ENCODE measurements around the gene HMX1. TPM values are rescaled to one million over a fixed set of nuclear protein-coding genes. Genes with fewer than 3 reads are reported as not detected.

The HMX1 gene
- polyA plus RNA-seq, 3 donors = not detected

DNA sequence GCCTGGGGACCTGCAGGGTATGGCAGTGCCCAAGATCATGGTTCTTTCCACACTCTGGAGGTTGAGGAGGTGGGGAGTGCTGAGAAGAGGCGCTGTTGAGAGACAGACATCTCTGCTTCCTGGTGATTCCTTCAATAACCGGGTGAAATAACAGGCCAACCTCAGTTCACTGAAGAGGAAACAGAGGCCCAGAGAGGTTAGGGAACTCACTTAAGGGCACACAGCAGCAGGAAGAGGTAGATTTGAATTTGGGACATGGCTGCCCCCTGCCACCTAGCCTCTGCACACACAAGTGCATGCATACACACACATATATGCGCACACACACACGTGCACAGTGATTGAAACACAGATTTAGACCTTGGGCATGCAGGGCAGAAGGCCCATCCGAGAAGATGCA is 24.9 kb upstream of the HMX1 start:
- 49 to 53% (median 53%) methylated on average over 5 of the region's 5 CpGs for WGBS, 3 donors
- no peak overlapping the region for H3K27ac ChIP-seq (ENCODE audit: low read depth, low read length)

DNA sequence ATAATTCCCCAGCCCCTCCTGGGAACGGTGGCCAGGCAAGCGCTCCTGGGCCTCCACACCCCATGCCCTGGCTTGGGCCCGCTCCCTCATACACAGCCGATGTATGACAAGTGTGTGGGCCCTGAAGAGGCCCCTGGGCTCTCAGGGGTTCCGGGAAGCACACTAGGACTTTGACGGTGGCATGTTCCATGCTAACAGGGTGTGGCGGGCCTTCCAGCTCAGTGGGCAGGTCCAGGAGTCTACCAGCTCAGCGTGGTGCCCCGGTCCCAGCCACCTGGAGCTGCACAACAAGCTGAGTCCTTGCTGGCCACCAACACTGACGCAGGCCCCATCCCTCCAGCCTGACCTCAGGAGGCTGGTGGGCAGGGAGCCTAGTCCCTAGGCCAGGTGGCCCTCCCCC is 24.4 kb upstream of the HMX1 start:
- WGBS, 3 donors = 69 to 76% (median 72%) methylated on average over 10 of the region's 10 CpGs
- no peak overlapping the region for H3K27ac ChIP-seq (ENCODE audit: low read depth, low read length)

GRCh38 chr4:8895295-8895694 is 23.7 kb upstream of the HMX1 start:
- H3K27ac ChIP-seq (ENCODE audit: low read depth, low read length) = no peak overlapping the region
- 71 to 73% (median 72%) methylated on average over 7 of the region's 7 CpGs for WGBS, 3 donors

GRCh38 chr4:8894424-8894816 is 22.8 kb upstream of the HMX1 start:
- H3K27ac ChIP-seq (ENCODE audit: low read depth, low read length) = no peak overlapping the region
- 8 to 11% (median 9%) methylated on average over 13 to 14 of the region's 14 CpGs for WGBS, 3 donors

DNA sequence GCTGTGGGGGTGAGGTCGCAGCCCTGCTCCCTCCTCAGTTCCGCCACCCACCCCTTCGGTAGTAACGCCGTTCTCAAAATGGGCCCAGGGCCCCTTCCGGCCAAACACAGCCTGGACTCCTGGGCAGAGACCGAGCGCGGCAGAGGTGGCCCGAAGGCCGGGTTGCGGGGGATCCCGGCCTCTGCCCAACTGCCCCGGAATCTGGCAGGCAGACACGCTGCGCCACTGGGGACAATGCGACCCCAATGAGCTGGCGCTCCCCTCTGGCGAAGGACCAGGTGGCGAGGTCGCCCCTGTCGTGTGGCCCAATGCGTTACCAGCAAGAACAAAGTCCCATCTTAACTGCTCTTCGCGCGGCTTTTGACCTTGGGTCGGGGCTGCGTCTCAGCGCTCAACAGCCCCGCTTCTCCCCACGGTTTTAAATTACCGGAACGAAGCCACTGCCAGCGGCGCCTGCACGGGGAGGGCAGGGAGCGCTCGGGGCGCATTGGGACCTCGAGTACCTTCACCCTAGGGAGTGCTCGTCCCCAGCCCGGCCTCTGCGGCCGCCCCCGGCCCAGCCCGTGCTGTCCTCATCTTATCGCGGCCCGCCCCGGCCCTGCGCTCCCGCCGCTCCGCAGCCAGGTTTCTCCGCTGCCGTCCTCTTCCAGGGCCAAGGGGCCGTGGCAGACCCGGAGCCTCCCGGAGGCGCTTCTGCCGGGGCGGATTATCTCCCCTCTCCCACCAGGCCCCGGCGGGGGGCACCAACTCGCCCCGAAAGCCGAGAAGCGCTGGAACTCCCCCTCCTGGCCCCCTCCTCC is 22.2 kb upstream of the HMX1 start:
- H3K27ac ChIP-seq (ENCODE audit: low read depth, low read length) = no peak overlapping the region
- 1 to 2% (median 1%) methylated on average over 67 to 68 of the region's 68 CpGs for WGBS, 3 donors

- 0 to 3% (median 1%) methylated on average over 32 to 41 of the region's 41 CpGs for WGBS, 3 donors
- H3K27ac ChIP-seq (ENCODE audit: low read depth, low read length) = no peak overlapping the region
These were observed 21.6 kb upstream of the HMX1 start for GRCh38 chr4:8893227-8893623.

- 1 to 3% (median 2%) methylated on average over 65 to 73 of the region's 73 CpGs for WGBS, 3 donors
- no peak overlapping the region for H3K27ac ChIP-seq (ENCODE audit: low read depth, low read length)
These were observed 21.1 kb upstream of the HMX1 start for GRCh38 chr4:8892556-8893226.

DNA sequence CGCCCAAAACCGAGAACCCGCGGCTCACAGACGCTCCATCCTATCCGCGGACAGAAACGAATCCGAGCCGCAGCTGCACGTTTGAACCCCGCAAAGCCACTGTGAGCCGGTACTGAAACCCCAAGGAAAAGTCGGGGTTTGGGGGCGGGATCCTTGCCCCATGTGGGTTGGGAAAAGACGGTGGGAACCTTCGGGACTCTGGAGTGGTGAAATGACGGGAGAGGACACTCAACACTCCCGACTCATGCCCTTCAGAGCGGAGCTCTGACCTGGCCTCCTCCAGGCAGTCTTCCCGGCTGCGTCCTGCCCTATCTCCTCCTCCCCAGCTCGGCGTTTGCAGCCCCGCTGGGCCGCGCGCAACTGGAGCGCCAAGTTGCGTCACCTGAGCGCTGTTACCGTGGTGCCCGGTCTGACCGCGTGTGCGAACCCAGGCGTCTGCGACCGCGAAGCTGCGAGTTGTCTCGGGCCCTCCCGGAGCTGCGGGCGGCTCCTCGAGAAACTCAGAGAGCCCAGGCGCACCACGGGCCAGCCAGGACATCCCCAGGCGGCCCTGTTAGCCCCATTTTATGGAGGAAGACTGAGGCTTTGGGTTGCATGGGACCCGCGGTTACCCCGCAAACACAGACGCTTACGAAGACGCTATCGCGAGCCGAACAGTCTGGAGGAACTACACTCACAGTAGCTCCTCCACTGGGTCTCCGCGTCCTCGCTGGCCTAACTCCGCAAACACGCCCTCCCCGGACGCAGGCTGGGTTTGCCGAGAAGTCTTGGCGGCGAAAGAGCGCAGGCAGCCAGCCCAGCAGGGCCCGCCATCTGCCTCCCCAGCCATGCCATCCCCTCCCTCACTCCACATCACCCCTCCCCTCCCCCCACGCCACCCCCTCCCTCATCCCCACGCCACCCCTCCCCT is 20.3 kb upstream of the HMX1 start:
- H3K27ac ChIP-seq (ENCODE audit: low read depth, low read length) = no peak overlapping the region
- WGBS, 3 donors = 2 to 5% (median 3%) methylated on average over 70 to 72 of the region's 72 CpGs

DNA sequence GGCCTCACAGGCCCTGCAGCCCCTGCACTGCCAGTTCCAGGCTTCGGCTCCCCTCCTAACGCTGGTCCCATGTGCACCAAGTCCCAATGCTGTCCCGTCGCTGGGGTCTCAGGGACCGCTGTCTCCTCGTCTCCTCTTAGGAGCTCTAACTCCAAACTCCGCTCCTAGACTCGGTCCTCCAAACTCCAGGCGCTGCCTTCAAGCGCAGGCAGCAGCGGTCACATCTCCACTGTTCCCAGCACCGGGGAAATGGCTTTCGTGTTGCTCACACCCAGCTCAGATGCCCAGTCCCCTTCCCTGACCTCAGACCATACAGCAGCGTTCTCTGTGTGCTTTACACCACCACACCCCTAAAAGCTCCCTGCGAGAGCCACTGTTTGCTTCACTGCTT is 19.6 kb upstream of the HMX1 start:
- H3K27ac ChIP-seq (ENCODE audit: low read depth, low read length) = no peak overlapping the region
- 5 to 20% (median 18%) methylated on average over 15 of the region's 15 CpGs for WGBS, 3 donors

GRCh38 chr4:8888856-8889255 is 17.2 kb upstream of the HMX1 start:
- WGBS, 3 donors = 6 to 13% (median 9%) methylated on average over 12 to 13 of the region's 13 CpGs
- no peak overlapping the region for H3K27ac ChIP-seq (ENCODE audit: low read depth, low read length)

DNA sequence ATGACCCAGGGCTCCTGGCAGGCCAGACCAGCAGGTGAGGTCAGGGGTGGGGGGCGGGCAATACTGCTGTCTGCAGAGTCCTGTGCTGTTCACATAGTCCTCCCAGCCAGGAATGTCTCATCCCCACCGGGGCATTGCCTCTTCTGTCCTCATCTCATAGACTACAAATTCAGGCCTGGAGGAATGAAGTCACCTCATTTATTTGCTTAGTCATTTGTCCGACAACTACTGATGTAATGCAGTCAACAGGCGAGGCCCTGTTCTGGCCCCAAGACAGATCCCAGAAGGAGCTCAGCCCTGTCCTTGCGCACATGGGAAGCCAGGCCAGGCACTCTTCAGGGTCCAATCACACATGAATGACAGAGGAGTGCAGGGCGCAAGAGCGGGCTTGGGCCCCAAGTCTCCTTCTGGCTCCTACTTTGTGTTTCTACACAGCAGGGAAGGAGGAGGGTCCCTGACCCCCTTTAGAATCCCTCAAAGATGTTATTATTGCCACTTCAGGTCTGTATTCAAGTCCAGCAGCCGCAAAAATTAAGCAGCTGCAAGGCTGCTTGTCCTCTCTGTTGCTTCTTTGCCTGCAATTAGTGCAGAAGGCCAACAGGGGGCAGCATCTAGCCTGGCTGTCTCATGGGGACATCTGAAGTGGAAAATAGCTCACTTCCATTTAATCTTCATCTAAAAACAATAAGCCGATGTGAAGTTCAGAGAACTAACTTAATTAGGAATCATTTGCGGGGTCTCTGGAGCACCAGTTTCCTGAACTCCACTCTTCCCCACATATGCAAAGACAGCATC is 15.2 kb upstream of the HMX1 start:
- H3K27ac ChIP-seq (ENCODE audit: low read depth, low read length) = no peak overlapping the region
- 75 to 83% (median 81%) methylated on average over 10 of the region's 10 CpGs for WGBS, 3 donors

DNA sequence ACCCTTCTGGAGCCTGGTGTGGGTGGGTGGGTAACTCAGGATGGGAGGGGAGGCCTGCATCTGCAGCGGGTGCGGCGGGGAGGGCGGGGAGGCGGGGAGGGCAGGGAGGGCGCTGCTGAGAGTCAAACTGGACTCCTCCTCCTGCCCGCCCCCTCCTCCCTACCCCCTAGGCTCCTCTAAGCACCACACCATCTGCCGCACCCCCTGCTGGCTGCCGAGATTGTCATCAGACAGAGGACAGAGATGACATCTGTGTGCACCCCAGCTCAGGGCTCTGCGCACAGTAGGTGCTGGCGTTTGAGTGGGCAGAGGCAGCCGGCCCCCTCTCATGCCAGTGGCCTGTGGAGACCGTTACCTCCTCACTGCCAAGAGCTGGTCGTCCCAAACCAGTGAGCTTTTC is 10.6 kb upstream of the HMX1 start:
- H3K27ac ChIP-seq (ENCODE audit: low read depth, low read length) = no peak overlapping the region
- WGBS, 3 donors = 13 to 23% (median 21%) methylated on average over 10 to 14 of the region's 14 CpGs

DNA sequence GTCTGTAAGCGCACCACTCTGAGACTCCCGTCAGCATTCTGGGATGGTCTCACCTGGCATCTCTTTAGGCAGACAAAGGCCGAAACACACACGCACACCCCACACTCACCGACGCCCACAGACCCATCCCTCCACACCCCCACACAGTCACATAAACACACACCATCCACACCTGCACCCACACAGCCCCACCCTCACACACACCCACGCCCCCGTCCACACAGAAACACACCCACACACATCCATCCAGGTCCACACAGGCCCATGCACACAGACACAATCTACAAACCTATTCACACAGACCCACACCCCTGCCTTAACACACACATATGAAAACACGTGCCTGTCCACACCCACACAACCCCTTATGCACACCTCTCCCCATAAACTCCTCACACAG is 9.2 kb upstream of the HMX1 start:
- H3K27ac ChIP-seq (ENCODE audit: low read depth, low read length) = no peak overlapping the region
- WGBS, 3 donors = 71 to 85% (median 82%) methylated on average over 9 of the region's 9 CpGs

DNA sequence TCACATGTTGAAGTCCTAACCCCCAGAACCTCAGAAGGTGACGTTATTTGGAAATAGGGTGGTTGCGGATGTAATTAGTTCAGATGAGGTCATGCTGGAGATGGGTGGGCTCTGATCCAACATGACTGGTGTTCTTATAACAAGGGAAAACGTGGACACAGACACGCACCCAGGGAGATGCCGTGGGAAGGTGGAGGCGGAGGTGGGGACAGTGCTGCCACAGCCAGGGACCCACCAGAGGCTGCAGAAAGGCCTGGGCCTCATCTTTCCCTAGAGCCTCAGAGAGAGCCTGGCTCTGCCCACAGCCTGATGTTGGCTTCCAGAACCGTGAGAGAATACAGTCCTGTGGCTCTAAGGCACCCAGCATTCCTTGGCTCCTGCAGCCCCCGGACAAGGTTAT is 7.9 kb upstream of the HMX1 start:
- 59 to 75% (median 71%) methylated on average over 8 of the region's 8 CpGs for WGBS, 3 donors
- H3K27ac ChIP-seq (ENCODE audit: low read depth, low read length) = no peak overlapping the region

DNA sequence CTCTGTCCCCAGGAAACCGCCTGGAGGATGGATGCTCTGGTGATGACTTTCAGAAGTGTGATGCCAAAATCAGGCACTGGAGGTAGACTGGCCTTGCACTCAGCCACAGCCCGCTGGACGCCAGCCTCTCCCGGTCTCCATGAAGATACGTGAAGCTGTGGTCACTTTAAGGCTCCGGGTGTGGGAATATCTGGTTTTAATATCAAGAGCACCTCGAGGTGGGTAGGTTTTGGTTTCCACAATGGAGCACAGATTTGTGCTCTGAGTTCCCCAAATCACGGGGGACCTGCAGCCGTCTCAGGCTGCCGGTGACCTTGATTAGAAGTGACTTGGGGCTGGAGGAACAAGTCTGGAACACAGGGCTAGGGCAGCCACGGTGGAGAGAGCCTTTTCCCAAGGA is 6.8 kb upstream of the HMX1 start:
- WGBS, 3 donors = 18 to 25% (median 21%) methylated on average over 11 of the region's 11 CpGs
- no peak overlapping the region for H3K27ac ChIP-seq (ENCODE audit: low read depth, low read length)

DNA sequence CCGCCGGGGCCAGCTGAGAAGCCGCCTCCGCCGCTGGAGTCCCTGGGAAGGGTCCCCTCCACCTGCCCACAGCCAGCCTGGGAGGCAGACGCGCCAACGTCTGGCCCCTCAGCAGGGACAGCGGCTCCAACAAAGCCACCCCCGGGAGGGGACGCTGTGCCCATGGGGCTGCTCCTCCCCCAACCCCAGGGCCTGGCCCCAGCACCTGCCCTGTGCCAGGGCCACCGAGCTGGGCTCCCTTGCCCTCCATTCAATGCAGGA is 6.1 kb upstream of the HMX1 start:
- WGBS, 3 donors = 1 to 6% (median 2%) methylated on average over 12 of the region's 12 CpGs
- H3K27ac ChIP-seq (ENCODE audit: low read depth, low read length) = no peak overlapping the region

DNA sequence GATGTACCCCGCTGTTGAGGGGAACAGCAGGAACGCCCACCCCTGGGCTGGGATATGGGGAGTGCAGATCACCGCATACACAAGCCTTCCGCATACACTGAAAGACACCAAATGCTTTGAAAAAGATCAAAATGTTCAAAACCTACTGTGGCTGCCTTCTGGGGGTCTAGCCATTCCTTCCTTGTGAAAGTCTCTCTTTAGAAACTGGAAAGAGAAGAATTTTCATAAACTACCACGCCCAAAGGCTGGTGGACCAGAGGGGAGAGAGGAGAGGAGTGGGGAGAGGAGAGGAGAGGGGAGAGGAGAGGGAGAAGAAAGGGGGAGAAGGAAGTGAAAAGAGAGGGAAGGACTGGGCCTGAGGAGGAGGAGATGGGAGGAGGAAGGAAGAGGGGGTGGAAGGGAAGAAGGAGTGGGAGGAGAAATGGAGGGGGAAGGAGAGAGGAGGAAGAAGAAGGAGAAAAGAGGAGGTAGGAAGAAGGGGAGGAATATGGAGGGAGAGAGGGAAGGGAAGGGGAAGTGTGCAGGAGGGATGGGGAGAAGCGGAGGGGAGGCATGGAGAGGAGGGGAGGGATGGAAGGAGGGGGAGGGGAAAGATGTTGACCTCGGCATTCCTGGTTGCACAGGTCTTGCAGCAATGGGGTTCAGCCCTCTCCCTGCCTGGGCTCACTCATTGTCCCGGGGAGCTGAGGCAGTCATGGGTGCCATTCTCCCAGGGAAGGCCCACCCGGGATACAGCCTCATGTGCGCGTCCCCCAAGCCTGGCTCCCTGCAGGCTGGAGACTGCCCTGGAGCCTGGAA is 5.5 kb upstream of the HMX1 start:
- WGBS, 3 donors = 2 to 7% (median 6%) methylated on average over 11 of the region's 11 CpGs
- H3K27ac ChIP-seq (ENCODE audit: low read depth, low read length) = no peak overlapping the region
